Ovary (tissue), 3 donors: ENCODE results near the gene MST1.

ENCODE experiments used
- EP300 ChIP-seq: sonication (generic); formaldehyde crosslinking; IDR thresholded peaks from one replicate; pipeline ENCODE4 v1.6.1; 2017; ENCODE audit warnings: antibody characterized with exemption
- POLR2A ChIP-seq: fragments of 450-650 bp; IDR thresholded peaks from one replicate; pipeline ENCODE4 v1.6.1; 2017; ENCODE audit warnings: antibody characterized with exemption, mild to moderate bottlenecking, moderate library complexity
- TF ChIP-seq, protein P1 (sequence below), 3 donors: fragments of 450-650 bp in 2 of 3; fragments of 200-600 bp in 1 of 3; IDR thresholded peaks; one replicate each; pipeline versions ENCODE4 v1.5.1 to v1.8.0; 2016 to 2022; ENCODE audit warnings: antibody characterized with exemption in 3 of 3, mild to moderate bottlenecking in 1 of 3
- donor health status: DM: no; HTN: no; CAD: no.

DNA sequence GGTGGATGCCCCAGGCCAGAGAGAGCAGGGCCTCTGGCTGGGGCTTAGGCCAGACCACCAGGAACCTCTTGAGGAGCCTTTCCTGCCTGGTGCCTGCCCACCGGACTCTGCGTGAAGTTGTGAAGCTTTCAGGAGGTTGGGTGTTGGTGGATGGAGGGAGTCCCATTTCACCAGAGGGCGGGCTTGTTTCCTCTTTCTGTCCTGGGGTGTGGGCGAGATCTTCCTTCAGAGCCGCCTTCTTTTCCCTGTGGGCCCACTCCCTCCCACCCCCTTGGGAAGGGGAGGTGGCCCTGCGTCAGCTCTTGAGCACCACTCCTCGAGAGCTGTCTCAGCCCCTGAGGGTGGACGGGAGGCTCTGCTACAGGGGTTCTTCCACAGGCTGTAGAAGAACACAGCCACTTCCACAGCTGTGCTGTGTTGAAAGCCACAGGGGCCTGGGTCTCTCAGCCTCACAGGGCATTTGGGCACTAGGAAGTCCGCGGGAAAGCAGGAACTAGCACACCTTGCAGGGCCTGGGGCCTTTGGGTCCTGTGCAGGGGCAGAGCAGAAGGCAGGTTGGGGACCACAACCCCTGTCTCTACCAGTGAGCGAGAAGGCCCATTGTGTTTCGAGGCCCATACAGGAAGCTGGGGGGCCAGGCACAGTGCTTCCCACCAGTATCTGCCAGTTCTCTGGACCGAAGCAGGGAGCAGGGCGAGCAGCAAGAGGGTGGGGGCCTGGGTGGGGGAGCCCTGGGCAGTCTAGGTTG lies 28.1 kb upstream of the MST1 start:
- TF ChIP-seq, protein P1, sequence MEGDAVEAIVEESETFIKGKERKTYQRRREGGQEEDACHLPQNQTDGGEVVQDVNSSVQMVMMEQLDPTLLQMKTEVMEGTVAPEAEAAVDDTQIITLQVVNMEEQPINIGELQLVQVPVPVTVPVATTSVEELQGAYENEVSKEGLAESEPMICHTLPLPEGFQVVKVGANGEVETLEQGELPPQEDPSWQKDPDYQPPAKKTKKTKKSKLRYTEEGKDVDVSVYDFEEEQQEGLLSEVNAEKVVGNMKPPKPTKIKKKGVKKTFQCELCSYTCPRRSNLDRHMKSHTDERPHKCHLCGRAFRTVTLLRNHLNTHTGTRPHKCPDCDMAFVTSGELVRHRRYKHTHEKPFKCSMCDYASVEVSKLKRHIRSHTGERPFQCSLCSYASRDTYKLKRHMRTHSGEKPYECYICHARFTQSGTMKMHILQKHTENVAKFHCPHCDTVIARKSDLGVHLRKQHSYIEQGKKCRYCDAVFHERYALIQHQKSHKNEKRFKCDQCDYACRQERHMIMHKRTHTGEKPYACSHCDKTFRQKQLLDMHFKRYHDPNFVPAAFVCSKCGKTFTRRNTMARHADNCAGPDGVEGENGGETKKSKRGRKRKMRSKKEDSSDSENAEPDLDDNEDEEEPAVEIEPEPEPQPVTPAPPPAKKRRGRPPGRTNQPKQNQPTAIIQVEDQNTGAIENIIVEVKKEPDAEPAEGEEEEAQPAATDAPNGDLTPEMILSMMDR (IDR thresholded peaks at IDR 0.05): no peak
- no peak for TF ChIP-seq POLR2A
- TF ChIP-seq EP300: no peak
